Testis (tissue), 2 donors: ENCODE data around the gene PHLDA1.

Experiments used
- CTCF ChIP-seq, 3 experiments: fragments of 450-650 bp in 2 of 3; fragments of 200-600 bp in 1 of 3; sonication (generic) in 1 of 3; IDR thresholded peaks; one replicate each; pipeline ENCODE4 v1.5.1; 2016 to 2019; ENCODE audit warnings: antibody characterized with exemption in 3 of 3, mild to moderate bottlenecking in 2 of 3, moderate library complexity in 1 of 3
- POLR2A ChIP-seq: fragments of 450-650 bp; IDR thresholded peaks from one replicate; pipeline ENCODE4 v1.6.1; 2017; ENCODE audit warnings: antibody characterized with exemption, mild to moderate bottlenecking, moderate library complexity

GRCh38 chr12:75985566-75985965 lies 46.0 kb downstream of the PHLDA1 start:
- TF ChIP-seq POLR2A = no peak
- TF ChIP-seq CTCF (IDR thresholded peaks at IDR 0.05) = no peak
